H1 (cell line): ENCODE measurements around the gene TSHZ2. TPM values are rescaled to one million over a fixed set of nuclear protein-coding genes. Genes with fewer than 3 reads are reported as not detected.

Source experiments
- GTF2F1 ChIP-seq: IDR thresholded peaks from 2 replicates; pipeline ENCODE4 v1.6.1; 2012; ENCODE audit warnings: low read depth, low read length, improper control_type of control experiment, borderline replicate concordance
- HDAC2 ChIP-seq, 2 experiments: fragments of 300-600 bp in 1 of 2; sonication (generic) in 1 of 2; IDR thresholded peaks; 2 replicates each; pipeline ENCODE4 v1.6.1; 2011 to 2012; ENCODE audit warnings: low read depth in 2 of 2, low read length in 2 of 2, mild to moderate bottlenecking in 2 of 2, moderate library complexity in 2 of 2, borderline replicate concordance in 1 of 2, inconsistent platforms in 1 of 2
- KDM1A ChIP-seq: fragments of 200-600, 300-600 bp; sonication (generic); IDR thresholded peaks from 2 replicates; pipeline ENCODE4 v1.7.1; 2016; ENCODE audit warnings: mild to moderate bottlenecking, low read length, borderline replicate concordance
- polyA plus RNA-seq, 7 experiments: library from polyadenylated mRNA; depleted of rRNA in 3 of 7; stranded (reverse) in 5 of 7; unstranded in 2 of 7; fragments of >200 nt in 5 of 7; fragments of 200-250 nt in 2 of 7; gene quantifications; 1 replicate in 5 of 7; 2 replicates in 1 of 7; 4 replicates in 1 of 7; pipeline versions ENCODE4 v1.2.1 to v1.2.3, GENCODE V29; 2011 to 2013; ENCODE audit warnings: missing spikeins in 2 of 7, mixed read lengths in 2 of 7
- total RNA-seq: library from RNA; stranded (reverse); fragmentation: NEBNext Ultra II Directional; extraction: Animal tissue kit (Norgen Biotek cat#: 25700); gene quantifications from 2 replicates; pipeline ENCODE4 v1.2.1, GENCODE V29; 2021
- TF ChIP-seq, protein P1 (sequence below): IDR thresholded peaks from 2 replicates; pipeline ENCODE4 v1.6.1; 2012; ENCODE audit warnings: inconsistent platforms

TSHZ2 gene
- total and polyA plus RNA-seq, 2 of the 8 experiments (the other 6 are each of a cell fraction or from before 2014, with no cell fraction given), result 0.14 to 0.30 TPM

DNA sequence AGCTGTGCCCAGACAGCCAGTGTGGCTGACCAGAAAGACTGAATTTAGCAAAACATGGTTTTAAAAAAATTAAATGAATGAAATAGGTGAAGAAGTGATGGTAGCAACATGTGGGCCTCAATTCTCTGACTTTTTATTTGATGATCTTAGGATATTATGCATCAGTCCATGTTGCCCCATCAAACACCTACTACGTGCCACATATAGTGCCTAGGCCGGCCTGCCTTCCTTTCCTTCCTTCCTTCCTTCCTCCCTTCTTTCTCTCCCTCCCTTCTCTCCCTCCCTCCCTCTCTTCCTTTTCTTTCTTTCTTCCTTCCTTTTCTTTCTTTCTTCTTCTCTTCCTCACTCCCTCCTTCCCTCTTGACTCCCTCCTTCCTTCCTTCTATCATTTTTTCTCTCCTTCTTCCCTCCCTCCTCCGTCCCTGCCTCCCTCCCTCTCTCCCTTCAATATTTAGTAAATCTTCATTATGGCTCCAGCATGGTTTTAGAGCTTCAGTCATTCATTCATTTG is 209.8 kb downstream of the TSHZ2 start (continued):
- TF ChIP-seq HDAC2 (IDR thresholded peaks at IDR 0.05; ENCODE audit: borderline replicate concordance in 1 of 2, low read depth in 2 of 2, low read length in 2 of 2) (no peak), KDM1A (no peak), GTF2F1 (no peak)
- TF ChIP-seq, protein P1, sequence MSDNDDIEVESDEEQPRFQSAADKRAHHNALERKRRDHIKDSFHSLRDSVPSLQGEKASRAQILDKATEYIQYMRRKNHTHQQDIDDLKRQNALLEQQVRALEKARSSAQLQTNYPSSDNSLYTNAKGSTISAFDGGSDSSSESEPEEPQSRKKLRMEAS, result no peak
